Measurements from ENCODE around the gene FAM107A.
"Not testable (repeated sequence)": the region's sequence is repeated elsewhere in the genome, so short reads cannot be mapped to it uniquely, and the experiment has no call there.

Gene FAM107A

DNA sequence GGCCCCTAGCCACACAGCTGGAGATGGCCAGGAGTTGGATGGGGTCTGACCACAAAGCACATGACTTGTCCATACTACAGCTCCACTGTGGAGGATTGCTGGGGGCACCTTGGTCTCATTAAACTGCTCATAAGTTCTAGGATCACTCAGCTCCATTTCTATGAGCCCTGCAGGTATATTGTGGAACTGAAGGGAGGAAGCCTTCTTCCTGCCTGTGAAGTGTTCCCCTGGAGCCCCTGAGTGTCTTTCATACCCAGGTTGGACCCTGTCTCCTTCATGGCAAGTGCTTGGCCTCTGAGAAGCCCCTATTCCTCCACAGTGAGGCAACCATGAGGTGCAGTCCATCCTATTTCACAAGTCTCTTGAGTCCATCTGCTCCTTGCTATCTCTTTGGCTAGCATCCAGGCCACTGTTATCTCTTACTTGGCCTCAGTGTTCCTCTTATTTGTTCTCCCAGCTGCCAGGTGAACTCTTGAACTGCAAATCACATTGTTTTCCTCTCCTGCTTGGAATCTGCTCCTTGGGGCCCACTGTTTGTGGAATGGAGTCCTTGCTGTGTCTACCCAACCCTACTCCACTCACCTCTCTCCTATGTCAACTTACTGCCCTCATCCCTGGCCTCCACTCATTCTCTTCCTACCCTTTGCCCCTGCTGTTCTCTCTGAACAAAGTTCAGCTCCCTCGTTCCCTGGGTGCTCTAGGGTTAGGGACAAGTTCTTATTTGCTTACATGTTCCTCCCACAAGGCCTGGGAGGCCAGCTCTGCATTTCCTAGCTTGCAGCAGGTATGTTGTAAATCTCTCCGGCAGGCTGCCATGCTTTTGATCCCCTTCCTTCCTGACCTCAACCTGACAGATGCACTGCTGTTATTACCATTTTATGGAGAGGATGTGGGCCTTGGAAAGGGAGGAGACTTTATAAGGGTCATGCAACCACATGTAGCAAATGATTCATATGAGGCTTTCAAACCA is 41.4 kb downstream of the FAM107A start:
- no peak for DNase-seq

DNA sequence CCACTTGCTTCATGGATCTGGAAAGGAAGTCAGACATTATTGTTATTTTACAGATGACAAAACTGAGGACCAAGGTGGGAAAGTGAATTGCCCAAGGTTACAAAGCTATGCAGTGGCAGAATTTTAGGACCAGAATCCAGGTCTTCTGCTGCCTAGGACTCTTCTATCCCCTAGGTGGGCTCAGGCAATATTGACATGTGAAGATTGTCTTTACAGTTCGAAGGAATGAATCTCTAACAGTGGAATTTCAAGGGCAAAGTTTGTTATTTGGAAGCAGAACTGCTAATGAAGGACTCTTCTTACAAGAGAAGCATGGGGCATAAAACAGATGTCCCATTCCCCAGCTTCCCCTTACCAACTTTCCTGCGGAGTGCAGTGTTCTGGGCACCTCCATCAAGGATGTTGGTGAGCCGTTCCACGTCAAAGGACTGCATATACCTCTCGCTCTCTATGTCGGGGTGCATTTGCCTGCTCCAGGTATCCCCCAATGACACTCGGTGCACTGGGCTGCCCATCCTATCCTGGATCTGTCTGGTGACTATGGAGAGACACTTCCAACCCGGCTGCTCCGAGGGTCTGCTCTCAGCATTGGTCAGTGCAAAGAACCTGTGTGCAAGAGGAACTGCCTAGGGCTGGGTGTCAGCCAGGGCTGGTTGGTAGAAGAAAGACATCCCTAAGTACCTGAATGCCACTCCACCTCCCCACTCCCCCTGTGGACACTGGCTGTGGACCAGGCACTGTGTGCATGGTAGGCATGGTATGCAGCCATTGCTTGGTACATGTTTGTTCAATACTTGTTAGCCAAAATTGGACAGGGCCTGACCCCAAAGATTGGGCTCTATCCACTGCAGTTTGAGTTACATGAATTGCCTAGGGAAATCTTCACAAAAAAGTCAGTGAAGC is 42.3 kb downstream of the FAM107A start:
- DNase-seq = no peak

DNA sequence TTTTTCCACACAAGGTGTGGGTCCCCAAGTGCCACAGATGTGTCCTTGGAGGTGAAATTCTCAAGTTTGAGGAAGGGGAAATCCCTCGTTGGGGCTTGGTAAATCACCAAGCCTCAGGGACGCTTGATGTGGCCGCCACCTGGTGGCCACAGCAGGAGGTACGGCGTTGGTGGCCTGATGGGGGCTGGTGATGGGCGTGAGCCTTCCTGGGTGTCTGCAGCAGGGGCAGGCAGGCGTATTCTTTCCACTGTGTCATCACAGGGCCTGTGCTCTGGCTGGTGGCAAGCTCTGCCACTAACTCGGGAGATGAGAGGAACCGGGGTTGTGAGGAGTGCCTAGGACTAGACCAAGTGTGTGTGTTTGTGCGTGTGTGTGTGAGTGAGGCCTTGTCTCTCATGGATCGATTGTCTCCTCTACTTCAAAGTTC is 44.4 kb downstream of the FAM107A start:
- DNase-seq = peak; percentile 79 to 82

DNA sequence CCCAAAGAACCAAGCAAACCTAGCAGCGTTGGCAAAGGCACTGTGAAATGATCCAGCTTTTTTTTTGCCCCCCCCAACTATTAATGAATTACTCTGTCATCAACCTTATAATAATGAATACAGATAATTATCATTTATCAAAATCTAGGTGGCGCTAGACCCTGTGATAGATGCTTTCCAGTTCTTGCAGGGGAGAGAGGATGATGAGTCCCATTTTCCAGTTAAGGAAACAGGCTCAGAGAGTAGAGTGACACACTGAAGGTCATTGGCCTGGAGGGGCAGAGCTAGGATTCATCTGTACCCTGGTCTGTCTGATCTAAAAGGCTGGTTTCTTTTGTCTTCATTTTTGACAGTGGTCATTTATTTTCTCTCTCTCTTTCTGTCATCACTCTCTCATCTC is 45.2 kb downstream of the FAM107A start:
- DNase-seq = peak; percentile 47 to 49

DNA sequence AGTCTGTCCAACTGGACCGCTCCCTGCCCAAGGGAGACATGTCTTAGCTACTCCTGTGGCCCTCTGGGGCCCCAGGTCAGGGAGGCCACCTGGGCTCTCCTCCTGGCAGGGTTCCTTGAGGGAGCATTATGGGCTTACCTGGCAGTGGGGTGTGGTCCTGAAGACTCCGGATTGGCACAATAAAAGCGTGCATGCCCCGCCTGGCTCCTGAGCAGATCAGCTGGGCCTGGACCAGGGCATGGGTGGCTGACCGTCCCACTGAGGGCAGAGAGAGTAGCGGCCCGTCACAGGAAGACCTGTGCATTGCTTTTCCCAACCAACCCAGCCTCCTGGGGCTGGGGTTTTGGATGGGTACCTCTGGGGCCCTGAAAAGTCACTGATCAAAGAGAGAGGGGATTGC is 45.6 kb downstream of the FAM107A start:
- DNase-seq = no peak

DNA sequence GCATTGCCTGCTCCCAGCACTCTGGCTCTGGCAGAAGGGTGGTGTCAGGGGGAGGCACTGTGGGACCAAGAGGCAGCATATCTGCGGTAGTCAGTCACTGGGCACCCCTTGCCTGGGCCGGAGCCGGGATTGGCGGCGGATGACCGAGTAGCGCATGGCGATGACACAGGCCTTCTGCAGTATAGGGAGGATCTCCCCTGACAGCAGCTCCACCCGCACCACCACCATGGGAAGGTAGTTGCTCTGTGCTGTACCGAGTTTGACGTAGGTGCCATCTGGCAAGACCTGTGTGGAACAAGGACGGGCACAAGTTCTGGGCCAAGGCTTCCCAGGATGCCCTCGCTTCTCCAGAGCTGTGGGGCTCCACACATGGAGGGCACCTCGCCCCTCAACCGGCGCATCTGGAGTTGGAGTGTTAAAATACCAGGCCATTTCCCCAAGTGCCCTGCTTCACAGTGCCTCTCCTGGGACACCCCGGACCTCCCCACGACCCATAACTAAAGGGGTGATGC is 46.8 kb downstream of the FAM107A start:
- DNase-seq = no peak

DNA sequence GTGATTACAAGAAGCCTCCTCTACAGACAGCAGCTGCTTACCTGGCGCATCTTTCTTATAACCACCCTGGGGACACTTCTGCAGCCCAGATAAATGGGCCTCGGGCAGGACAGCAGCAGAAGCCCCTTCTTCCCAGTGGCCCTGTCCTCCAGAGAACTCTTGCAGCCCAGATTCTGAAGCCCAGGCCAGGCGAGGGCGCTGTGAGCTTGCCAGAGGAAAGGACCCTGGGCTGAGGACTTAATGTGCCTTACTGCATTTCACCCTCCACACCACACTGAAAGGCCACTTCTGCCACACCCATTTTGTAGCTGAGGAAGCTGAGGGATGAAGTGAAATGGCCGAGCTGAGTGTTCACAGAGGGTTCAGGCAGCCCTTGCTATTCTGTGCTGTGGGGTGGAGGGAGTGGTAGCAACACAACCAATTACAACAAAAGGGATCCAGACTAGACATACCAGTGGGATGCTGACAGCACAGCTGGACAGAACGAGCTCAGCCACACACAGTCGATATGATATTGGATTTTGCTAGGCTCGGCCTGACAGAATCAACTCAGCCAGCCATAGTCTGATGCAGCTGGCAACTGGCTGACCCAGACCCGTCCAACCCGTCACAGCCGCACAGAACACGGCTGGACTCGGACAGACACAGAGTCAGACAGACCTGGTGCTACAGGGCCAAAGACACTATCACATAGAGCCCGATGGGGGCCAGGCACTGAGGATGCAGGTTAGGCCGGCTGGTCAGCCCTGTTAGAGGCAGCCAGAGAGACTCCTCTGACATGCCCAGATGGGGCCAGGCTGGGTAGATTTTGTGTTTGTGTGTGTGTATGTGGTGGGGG is 47.5 kb downstream of the FAM107A start:
- DNase-seq = peak in 1 of 2 experiments; percentile 25

DNA sequence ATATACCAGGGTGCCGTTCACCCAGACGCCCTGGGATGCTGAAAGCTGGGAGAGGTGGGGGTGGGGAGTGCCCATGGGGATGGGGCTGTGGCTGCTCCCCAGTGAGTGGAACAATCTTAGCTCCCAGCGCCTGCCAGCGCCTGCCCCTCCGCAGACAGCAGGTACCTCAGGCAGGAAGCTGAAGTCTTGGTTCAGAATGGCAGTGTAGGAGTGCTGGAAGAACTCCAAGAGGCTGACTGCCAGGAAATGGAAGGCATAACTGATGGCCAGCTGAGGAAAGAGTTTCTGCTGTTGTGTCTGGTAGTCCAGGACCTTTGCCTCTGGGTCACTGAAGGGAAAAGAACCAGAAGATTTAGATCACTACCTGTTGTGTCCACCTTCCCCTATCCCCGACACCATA is 48.6 kb downstream of the FAM107A start:
- peak; percentile 13 to 22 for DNase-seq

DNA sequence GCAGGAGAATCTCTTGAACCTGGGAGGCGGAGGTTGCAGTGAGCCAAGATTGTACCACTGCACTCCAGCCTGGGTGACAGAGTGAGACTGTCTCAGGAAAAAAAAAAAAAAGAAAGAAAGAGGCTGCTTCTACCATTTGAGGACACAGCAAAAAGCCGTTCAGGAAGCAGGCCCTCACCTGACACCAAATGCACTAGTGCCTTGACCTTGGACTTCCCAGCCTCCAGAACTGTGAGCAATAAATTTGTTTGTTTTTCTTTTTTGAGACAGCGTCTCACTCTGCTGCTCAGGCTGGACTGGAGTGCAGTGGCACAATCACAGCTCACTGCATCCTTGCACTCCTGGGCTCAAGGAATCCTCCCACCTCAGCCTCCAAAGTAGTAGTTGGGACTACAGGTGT is 49.8 kb downstream of the FAM107A start:
- not testable (repeated sequence) for DNase-seq

DNA sequence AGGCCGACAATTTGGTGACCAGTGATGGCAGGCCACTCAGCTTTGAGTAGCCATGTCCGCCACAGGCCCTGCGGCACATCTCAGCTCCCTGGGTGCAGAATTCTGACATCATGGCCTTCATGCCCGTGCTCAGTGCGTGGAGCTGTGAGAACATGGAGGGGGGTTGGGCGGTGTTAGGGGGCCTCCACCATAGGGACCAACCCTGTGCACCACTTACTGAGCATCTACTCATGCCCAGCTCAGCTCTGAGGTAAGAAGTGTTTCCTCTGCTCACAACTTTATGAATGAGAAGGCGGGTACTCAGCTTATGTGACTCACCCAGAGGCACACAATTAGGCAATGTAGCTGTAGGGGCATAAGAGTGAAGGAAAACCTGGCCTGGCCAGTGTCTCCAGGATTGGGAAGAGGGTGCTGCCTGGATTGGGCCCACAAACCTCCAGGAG is 50.7 kb downstream of the FAM107A start:
- DNase-seq = peak; percentile 85 to 89

DNA sequence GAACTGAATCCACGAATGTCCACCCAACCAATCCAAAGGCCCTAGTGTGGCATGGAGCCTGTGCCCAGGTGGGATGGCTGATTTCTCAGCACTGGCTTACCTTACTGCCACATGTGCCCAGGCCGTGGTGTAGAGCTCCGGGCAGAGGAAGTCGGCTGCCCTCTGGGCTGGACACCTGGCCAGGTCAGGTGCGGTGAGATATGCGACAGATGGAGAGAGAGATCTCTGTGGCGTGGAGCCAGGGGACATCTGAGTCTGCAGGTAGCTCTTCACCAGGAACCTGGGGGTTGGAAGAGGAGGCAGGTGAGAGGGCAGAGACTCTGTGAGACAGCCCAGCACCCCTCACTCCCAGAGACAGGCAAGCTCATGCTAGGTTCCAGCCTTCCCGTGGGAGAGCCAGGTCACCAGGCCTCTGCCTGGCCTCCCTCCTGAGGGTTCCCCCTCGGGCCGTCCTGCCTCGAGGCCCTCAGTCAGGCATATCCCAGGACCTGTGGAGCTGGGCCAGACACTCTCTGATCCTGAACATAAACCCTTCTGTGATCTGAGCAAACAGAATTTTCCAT is 52.8 kb downstream of the FAM107A start:
- no peak for DNase-seq

DNA sequence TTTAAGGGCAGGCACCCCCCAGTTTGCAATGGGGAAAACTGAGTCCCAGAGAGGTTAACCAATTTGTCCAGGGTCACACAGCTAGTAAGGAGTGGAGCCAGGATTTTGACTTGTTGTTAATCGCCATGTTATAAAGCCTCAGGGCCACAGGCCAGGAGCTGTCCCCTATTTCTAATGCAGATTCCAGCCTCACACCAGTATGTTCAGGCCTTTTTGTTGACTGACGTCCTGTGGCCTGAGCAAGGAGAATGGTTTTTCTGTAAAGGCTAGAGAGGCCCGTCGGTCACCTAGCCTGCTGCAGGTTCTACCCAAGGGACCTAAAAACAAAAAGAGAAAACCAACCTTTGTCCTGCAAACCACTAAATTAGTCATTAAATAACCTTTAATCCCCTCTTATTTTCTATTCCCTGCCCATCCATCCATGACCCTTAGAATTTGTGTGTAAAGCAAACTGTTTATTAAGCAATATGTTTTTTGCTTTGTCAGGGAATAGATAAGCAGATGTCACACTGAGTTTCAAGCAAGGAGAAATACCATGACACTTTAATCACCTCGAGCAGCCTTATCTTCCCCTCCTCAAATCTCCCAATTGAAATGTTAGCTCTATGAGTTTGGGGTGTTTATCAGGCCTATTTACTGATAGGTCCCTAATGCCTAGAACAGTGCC is 54.3 kb downstream of the FAM107A start:
- DNase-seq = no peak

DNA sequence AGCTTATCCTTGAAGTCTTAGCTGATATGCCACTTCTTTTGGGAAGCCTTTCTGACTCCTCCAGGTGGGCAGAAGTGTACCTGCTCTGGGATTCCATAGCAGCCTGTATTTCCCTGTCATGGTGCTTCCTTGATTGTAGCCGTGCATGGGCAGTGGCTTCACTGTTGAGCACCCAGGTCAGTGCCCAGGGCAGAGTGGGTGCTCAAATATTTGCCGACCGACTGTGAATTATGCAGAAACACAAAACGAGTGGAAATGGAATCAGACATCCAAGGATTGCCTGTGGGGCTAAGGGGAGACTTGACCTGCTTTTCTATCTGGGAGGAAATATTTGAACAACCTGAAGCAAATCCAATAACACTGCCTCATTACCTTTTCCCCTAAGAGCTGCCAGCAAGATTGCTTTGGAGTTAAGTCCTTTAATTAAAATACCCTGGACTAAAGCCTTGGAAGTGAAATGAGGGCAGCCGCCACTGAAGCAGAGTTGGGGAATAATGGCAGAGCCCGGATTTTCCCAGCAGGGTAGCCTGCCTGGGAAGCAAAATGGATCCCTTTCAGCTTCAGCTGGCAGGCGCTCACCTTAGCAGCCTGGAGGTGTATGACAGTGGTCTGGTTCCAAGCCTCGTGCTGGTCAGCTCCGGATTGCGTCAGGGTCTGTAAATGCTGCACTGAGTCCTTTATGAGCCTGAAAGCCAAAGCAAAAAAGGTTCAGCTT is 55.1 kb downstream of the FAM107A start:
- no peak for DNase-seq

DNA sequence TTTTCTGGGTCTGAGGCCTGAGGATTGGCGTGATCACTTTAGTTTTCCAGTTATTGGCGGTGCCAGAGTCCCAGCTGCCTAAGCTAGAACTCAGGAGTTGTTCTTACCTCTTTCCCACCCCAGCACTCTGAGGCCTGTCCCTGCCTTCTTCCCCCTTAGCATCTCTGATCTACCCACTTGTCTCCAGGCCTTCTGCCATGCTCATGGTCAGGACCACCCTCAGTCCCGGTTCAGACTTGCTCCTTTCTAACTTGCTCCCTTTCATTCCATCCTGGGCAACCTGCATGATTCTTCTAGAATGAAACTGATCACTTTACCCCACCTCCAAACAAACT is 55.9 kb downstream of the FAM107A start:
- DNase-seq = no peak

DNA sequence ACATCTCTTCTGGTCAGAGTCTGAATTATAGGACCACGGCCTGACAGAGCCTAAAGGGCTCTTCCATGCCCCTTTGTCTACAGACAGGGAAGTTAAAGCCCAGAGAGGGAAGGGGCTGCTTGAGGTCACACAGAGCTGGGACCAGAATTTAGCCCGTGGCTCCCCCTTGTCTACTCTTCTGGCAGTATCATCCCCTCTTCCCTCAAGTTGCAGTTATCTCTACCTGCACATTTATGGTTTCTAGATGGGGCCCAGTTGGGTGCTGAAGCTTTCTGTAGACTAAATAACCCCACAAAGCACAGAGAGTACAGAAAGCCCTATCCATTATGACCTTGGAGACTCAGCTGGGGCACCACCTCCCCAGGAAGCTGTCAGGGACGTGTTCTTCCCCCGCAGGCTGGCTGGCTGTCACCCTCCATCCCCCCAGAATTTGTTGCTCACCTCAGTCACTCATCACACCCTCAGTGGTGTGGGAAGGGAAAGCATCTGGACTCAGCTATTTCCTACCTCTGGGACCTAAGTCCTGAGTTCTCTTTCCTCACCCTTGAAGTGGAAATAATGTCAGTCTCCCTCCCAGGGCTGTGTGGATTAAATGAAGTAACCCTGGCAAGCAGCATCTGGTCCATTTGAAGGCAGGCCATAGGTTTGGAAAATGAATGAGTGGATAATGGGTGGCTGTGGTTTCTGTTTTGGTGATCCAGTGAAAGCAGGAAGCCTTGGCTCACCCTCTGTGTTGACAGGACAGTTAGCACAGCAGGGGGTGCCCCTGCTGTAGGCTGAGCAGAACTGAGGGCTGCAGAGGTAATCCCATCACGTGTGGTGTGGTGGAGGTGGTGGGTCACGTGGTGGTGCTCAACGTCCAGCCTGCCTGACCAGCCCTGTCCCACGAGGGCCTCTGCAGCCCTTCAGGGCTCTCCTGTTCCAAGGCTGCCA is 56.5 kb downstream of the FAM107A start:
- no peak for DNase-seq

DNA sequence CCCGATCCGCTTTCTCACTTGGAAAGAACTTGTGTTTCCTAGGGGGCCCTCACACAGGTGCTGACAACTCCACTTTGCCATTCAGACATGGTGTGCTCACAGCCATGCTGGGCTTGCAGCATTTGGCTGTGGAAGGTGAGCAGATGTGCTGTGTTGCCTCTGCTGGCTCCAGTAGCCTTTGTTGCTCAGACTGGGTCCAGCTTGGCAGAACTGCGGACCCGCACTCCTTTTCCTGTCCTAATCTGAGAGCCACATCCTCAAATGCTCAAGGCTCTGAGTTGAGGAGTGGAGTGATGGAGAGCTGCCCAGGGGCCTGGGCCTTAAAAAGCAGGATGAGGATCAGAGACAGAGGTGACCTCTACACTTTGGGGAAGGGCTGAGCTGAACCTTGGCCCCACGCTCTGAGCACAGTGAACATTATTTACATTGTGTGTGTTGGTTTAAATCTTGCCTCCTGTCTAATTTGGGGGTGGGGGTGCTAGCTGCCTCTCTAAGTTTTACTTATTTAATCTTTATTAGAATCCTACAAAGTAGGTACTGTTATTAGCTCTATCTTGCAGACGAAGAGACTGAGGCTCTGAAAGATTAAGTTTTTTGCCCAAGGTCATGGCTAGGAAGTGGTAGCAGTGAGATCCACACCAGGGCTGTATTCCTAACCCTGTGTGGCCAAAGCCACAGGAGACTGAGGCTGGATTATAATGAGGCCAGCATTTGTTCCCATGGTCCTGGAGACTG is 57.4 kb downstream of the FAM107A start:
- no peak for DNase-seq

DNA sequence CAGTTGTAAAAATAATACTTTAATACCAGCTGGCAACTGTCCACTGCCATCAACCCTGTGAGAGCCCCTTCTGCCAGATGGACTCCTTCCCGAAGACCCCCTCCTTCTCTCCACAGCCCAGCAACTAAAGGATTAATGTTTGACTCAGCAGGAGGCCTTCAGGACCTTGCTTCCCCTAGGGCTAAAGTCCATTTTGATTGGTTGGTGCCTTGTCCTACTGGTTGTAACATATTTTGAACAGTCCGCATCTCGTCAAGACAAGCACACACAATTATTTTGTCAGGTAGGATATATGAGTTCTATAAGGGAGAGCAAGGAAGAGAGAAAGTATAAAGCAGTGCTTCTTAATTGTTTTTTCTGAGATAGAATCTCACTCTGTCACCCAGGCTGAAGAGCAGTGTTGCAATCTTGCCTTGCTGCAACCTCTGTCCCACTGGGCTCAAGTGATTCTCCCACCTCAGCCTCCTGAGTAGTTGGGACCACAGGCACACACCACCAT is 58.9 kb downstream of the FAM107A start:
- DNase-seq = no peak

DNA sequence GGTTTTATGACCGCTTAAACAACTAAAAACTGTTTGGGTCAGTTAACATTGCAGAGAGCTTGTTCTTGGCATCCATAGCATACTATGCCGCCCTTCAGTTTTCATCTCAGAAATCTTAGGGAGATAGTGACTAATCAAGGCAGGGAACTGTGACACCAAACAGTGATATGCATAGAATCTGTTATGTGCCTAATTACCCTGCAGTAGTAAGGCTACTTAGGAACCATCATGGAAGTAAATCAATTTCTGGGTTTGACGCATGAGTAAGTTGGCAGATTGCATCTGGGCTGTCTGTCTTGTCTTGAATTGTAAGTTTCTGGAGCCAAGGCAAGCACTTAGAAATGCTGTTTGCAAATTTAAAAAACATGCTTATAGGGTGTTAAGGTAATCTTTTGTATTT is 62.8 kb downstream of the FAM107A start:
- no peak for DNase-seq
